ENCODE results near the gene TJAP1.

The TJAP1 gene

GRCh38 chr6:43450699-43451131 lies 26.7 kb upstream of the TJAP1 start:
- TF ChIP-seq ARNTL (CRISPR knock-in tag; IDR thresholded peaks at IDR 0.05; ENCODE audit: borderline replicate concordance, low read depth) (no peak), BACH2 (CRISPR knock-in tag; IDR thresholded peaks at IDR 0.05; ENCODE audit: borderline replicate concordance) (no peak), TOX (CRISPR knock-in tag; IDR thresholded peaks at IDR 0.05; ENCODE audit: borderline replicate concordance) (no peak), PATZ1 (CRISPR knock-in tag; IDR thresholded peaks at IDR 0.05; ENCODE audit: borderline replicate concordance) (no peak), CSRNP3 (CRISPR knock-in tag; IDR thresholded peaks at IDR 0.05) (no peak), ZC3H10 (CRISPR knock-in tag; IDR thresholded peaks at IDR 0.05) (no peak), RARB (CRISPR knock-in tag; IDR thresholded peaks at IDR 0.05) (no peak), ZFP3 (CRISPR knock-in tag; IDR thresholded peaks at IDR 0.05) (no peak), POU6F1 (CRISPR knock-in tag; IDR thresholded peaks at IDR 0.05; ENCODE audit: borderline replicate concordance, low read depth) (no peak), TCF4 (CRISPR knock-in tag; IDR thresholded peaks at IDR 0.05; ENCODE audit: borderline replicate concordance) (no peak)
- no peak for ATAC-seq

- ATAC-seq = no peak
- TF ChIP-seq ISL1 (CRISPR knock-in tag; IDR thresholded peaks at IDR 0.05) (no peak), CSRNP3 (CRISPR knock-in tag; IDR thresholded peaks at IDR 0.05) (no peak), TCF4 (CRISPR knock-in tag; IDR thresholded peaks at IDR 0.05; ENCODE audit: borderline replicate concordance) (no peak), BACH2 (CRISPR knock-in tag; IDR thresholded peaks at IDR 0.05; ENCODE audit: borderline replicate concordance) (no peak), ZC3H10 (CRISPR knock-in tag; IDR thresholded peaks at IDR 0.05) (no peak), PPARA (CRISPR knock-in tag; IDR thresholded peaks at IDR 0.05; ENCODE audit: borderline replicate concordance) (no peak), POU6F1 (CRISPR knock-in tag; IDR thresholded peaks at IDR 0.05; ENCODE audit: borderline replicate concordance, low read depth) (no peak), ARNTL (CRISPR knock-in tag; IDR thresholded peaks at IDR 0.05; ENCODE audit: borderline replicate concordance, low read depth) (no peak), SNAI2 (CRISPR knock-in tag; IDR thresholded peaks at IDR 0.05) (no peak), ZNF8 (CRISPR knock-in tag; IDR thresholded peaks at IDR 0.05) (no peak), CREB5 (CRISPR knock-in tag; IDR thresholded peaks at IDR 0.05; ENCODE audit: low read depth) (no peak), ZFP3 (CRISPR knock-in tag; IDR thresholded peaks at IDR 0.05) (no peak), CSDC2 (CRISPR knock-in tag; IDR thresholded peaks at IDR 0.05) (no peak), TSHZ2 (CRISPR knock-in tag; IDR thresholded peaks at IDR 0.05) (no peak), PATZ1 (CRISPR knock-in tag; IDR thresholded peaks at IDR 0.05; ENCODE audit: borderline replicate concordance) (no peak)
Measured at GRCh38 chr6:43451348-43451747, 26.0 kb upstream of the TJAP1 start.
